ENCODE measurements around the gene ZFPM1. TPM values are rescaled to one million over a fixed set of nuclear protein-coding genes. Genes with fewer than 3 reads are reported as not detected.

Gene ZFPM1
- total RNA-seq, 1 experiment from 2014 or later: 3.9 TPM

DNA sequence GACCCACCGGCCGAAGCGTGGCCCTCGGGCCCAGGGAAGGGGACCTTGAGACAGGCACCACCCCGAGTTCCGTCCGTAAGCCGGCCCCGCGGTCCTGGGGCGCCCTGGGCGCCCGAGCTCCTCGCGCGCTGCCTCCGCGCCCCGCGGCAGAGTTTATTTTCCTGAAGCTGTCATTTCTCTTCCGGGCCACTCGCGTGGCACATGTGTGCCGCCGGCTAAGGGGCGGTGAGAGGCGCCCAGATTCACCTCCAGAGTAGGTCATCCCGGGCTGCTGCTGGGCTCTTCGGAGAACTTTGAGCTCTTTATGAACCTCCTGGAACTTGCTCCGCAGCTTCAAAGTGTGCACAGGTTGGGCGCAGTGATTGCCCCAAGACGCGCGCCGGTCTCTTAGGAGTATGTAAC lies 117.6 kb downstream of the ZFPM1 start:
- POLR2A ChIA-PET: interaction anchor here (1.1 kb wide), 2 partner anchors 10 to 35 kb away, joined by 4 to 13 read pairs; no protein-coding TSS in a partner anchor

DNA sequence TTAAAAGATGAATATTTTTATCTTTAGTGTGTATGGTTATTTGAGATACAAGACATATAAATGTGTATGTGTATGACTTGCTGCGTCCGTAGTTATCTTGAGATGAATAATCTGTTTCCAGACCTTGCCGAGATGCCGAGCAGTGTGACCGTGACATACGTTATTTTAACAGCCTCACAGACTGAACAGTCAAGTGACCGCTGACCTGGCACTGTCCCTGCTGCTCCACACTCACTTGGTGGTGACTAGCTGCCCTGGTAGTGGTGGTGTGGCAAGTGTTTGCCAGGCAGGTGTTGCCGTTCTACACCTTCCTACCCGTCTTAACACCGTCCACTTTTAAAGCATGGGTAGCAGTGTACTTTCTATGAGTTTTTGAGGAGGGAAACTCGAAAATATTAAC lies 122.2 kb downstream of the ZFPM1 start:
- Histone ChIP-seq H3K27ac (ENCODE audit: low read length) (no peak overlapping the region), H3K4me1 (ENCODE audit: control insufficient read depth, insufficient read depth, low read length) (peaks cover 5% of the 10 kb centered on the region; the same call in 1 of the 2 replicates), H3K27me3 (ENCODE audit: control insufficient read depth, insufficient read depth, low read length) (no peaks in the 10 kb centered on the region), H3K36me3 (ENCODE audit: control insufficient read depth, insufficient read depth, low read length) (peaks cover 8% of the 10 kb centered on the region), H3K9me3 (ENCODE audit: control insufficient read depth, insufficient read depth, low read depth, low read length) (no peaks in the 10 kb centered on the region), H3K4me3 (ENCODE audit: low read depth in 2 of 2, low read length in 2 of 2) (no peak overlapping the region)
- TF ChIP-seq CTCF (IDR thresholded peaks at IDR 0.05): no peak
- TF ChIP-seq SIN3A (IDR thresholded peaks at IDR 0.05; ENCODE audit: borderline replicate concordance, insufficient read depth, low read depth, low read length): no peak
- TF ChIP-seq POLR2AphosphoS5 (IDR thresholded peaks at IDR 0.05; ENCODE audit: low read depth, low read length): no peak
- TF ChIP-seq TCF7L2 (IDR thresholded peaks at IDR 0.05; ENCODE audit: low read depth, low read length): no peak
- no peak for TF ChIP-seq REST (IDR thresholded peaks at IDR 0.05; ENCODE audit: insufficient read depth in 1 of 2, low read depth in 2 of 2, low read length in 1 of 2)
- BruUV-seq (replicated peaks): no TSS peak
- in situ Hi-C loops (cut with HindIII; ENCODE audit: low pct_unique_long_range_greater_than_20kb, low sequenced_read_pairs): no loop called here
- ChIA-PET POLR2A (no interaction called here), CTCF (no interaction called here)
- DNase-seq (ENCODE audit: low read depth, low spot score) (no peak), ATAC-seq (no peak)
- intact Hi-C loops (cut with micrococcal nuclease; ENCODE audit: unreplicated experiment): no loop called here

More for the DNA sequence above, 117.6 kb downstream of the ZFPM1 start:
- no peak for DNase-seq (ENCODE audit: low read depth, low spot score)
- Histone ChIP-seq H3K4me3 (ENCODE audit: low read depth in 2 of 2, low read length in 2 of 2) (peak overlapping the region; percentile 82 to 86), H3K36me3 (ENCODE audit: control insufficient read depth, insufficient read depth, low read length) (peaks cover 8% of the 10 kb centered on the region), H3K27me3 (ENCODE audit: control insufficient read depth, insufficient read depth, low read length) (no peaks in the 10 kb centered on the region), H3K27ac (ENCODE audit: low read length) (peak overlapping the region; percentile 36), H3K9me3 (ENCODE audit: control insufficient read depth, insufficient read depth, low read depth, low read length) (no peaks in the 10 kb centered on the region), H3K4me1 (ENCODE audit: control insufficient read depth, insufficient read depth, low read length) (peaks cover 10% of the 10 kb centered on the region)
- in situ Hi-C loops (cut with HindIII; ENCODE audit: low pct_unique_long_range_greater_than_20kb, low sequenced_read_pairs): no loop called here
- intact Hi-C loops (cut with micrococcal nuclease; ENCODE audit: unreplicated experiment): no loop called here
- CTCF ChIA-PET: no interaction called here
- TF ChIP-seq CTCF (IDR thresholded peaks at IDR 0.05): no peak
- TF ChIP-seq TCF7L2 (IDR thresholded peaks at IDR 0.05; ENCODE audit: low read depth, low read length): no peak
- no peak for TF ChIP-seq SIN3A (IDR thresholded peaks at IDR 0.05; ENCODE audit: borderline replicate concordance, insufficient read depth, low read depth, low read length)
- no peak for TF ChIP-seq POLR2AphosphoS5 (IDR thresholded peaks at IDR 0.05; ENCODE audit: low read depth, low read length)
- no peak for TF ChIP-seq REST (IDR thresholded peaks at IDR 0.05; ENCODE audit: insufficient read depth in 1 of 2, low read depth in 2 of 2, low read length in 1 of 2)
- BruUV-seq (replicated peaks): no TSS peak
- ATAC-seq: peak; percentile 62

All from Panc1 (cell line).